ENCODE measurements around the gene ST6GAL2.

The ST6GAL2 gene

DNA sequence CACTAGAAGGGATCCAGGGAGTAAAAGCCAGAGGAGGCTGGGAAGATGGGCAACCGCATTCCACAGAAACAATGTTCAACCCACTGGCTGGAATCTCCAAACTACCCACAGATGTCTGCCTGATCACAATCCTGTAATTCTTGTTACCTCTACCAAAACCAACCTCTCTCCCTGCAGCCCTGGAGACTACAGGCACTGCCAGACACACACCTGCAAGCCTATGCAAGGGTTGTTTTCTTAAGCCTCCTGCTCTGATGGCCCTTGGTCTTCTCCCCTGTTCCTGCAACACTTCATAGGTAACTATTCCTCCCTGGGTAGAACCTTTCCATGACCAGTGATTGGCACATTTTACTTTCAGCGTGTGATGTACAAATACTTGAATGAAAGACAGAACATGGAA is 21.9 kb downstream of the ST6GAL2 start:
- DNase-seq (ENCODE audit: low spot score): no peak

DNA sequence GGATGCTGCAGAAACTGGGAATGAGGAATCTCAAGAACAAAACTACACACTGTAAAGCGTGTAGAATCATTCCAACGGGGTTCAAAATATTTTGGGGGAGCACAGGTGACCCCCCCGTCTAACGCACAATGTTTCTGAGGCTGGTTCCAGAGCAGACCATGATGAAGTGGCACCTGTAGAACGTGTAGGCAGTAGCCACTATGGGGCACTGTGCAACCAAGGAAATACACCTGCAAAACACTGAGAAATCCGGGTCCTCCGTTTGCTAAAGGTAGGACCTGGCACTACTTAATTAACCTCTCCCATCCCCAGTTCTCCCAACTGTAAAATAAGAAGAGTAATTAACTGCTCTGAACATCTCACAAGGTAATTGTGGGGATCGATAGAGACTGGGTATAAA is 22.6 kb downstream of the ST6GAL2 start:
- DNase-seq (ENCODE audit: low spot score): no peak

DNA sequence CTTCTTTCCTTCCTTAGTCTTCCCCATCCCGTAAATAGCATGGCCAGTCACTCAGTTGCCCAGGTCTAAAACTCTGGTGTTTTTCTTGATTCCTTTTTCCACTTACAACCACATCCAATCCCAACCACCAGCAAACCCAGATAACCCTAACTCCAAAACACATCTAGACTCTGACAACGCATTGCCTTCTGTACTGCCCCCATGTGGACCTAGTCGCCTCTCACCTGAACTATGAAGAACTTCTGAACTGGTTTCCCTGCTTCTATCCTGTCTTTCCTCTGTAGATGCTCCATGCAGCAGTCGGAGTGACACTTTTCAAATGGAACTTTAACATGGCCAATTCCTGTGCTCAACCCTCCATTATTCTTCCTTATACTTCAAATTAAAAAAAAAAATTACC is 26.5 kb downstream of the ST6GAL2 start:
- DNase-seq (ENCODE audit: low spot score): no peak

DNA sequence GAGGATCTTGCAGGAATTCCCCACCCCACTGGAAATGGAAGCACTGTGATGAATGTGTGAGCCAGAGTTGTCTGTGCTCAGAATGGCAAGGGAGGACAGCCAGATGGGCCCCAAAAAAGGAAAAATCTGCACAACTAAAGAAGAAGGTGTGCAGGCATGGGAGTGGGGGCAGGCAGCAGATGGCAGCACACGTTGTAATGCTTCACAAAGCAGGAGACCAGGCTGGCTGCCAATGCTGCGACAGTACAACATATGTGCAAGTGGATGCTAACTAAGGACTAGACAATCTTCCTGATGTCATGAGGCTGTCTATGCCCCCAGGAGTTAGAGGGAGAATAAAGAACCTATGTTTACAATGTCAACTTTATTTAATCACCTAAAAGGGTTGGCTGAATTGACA is 27.2 kb downstream of the ST6GAL2 start:
- no peak for DNase-seq (ENCODE audit: low spot score)

DNA sequence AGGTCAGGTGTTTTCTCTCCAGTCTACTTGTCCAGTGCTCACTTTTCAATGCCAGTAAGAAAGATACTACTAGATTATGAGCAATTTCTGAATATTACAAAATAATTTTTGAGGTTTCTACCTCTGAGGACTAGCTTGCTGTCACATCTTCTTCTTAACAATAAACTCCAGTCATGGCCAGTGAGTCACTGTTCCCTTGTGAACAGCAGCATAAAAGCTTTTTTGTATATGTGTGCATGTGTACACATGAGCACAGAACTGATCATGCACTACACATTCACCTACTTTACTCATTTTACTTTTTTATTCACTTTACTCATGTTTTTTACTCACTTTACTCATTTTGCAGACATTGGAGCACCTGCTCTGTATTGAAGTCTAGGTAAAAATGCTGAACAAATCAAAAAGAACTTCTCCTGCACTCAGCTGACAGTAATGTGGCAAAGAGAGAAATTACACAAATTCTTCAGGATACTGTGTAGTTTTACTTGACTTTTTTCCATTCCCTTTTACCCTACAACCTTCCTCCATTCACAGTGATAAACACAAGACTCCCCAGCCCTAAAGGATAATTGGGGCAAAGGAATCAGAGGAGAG is 28.0 kb downstream of the ST6GAL2 start:
- no peak for DNase-seq (ENCODE audit: low spot score)

DNA sequence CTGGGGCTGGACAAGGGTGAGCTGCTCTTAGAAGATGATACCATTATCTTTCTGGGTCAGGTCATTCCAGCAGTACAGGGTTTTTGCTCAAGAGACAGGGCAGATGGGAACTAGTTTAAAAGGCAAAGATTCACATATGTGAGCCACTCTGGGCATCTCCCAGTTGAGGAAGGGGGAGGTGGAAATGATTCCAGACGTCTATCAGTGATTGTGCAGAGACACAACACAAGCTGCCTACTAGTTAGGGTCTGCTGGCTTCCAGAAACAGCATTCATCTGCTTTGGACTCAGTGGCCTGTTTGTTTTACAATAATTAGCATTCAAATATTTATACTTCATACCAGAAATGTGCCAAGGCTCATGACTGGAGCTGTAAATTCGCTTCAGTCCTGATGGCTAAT is 32.3 kb downstream of the ST6GAL2 start:
- no peak for DNase-seq (ENCODE audit: low spot score)

DNA sequence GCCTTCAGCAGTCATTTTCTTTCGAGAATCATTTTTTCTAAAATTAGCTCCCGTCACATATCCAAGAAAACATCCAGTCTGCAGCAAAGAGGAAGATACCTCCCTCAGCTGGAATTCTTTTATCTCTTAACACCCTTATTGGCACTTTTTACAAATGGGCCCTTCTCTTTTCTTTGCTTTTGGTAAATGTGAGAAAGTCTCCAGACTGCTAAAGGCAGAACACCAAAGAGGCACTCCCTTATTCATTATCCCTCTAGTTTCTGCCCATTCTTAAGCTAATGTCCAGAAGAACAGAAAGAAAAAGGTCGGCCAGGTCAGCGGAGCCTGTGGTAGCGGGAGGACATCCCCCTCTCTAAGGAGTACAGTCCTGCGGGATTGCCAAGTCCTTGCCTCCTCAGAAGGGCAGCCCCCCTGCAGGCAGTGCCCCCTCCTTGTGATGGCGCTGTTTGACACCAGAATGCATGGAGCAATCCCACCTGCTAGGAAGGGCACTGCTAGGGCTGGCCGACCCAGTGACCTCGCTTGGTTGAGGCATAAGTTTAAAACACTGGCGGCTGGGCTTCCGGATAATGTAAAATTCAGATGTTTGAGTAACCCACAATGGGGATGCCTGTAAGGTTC is 34.0 kb downstream of the ST6GAL2 start:
- no peak for DNase-seq (ENCODE audit: low spot score)

DNA sequence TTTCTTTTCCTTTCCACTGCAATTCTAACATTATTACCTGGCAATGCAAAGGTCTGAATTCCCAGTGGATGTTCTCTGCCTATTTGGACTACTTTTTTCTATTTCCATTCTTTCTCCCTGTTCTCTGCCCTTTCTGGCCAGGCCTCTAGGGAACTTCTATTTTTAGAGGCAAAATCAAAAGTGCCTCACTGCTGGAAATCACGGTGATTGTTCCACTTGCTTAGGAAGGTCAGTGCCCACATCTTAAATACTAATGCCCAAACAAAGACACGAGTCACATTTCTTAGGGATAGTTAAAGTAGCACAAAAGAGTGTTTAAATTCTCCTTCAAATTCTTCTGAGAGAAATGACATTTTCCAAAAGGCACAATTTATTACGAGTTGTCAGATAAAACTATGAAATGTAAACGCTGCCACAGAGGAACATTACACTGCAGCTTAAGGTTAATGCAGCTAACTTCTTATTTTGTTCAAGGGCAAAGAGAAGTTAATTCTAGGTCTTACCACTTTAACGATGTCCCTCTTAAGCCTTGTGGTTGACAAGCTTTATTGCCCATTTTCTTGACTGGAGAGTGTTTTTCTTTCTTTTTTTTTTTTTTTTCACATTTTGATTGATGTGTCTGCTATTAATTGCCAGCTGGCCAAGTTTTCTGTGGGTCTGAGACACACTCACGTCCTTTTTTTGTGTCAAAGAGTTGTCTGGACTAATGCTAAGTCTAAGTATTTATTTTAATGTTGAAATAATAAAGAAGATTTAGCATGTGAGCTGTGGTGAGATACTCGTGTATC is 34.7 kb downstream of the ST6GAL2 start:
- DNase-seq (ENCODE audit: low spot score): no peak

DNA sequence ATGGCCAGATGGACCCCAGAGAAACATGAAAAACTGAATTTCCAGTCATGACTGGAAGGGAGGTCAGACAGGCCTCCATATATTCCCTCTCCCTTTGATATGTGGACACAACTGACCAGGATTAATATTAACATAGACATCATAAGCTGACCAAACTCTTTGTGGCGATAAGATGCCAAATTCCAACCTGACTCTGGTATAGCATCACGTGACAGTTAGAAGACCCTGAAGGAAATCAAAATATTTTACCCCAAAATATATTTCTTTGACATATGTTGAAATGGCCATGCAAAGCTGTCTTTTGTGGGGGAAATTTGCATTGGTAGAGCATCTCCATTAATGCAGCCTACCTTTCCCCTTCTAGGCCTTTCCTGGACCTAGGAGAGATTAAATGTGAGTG is 36.7 kb downstream of the ST6GAL2 start:
- no peak for DNase-seq (ENCODE audit: low spot score)

DNA sequence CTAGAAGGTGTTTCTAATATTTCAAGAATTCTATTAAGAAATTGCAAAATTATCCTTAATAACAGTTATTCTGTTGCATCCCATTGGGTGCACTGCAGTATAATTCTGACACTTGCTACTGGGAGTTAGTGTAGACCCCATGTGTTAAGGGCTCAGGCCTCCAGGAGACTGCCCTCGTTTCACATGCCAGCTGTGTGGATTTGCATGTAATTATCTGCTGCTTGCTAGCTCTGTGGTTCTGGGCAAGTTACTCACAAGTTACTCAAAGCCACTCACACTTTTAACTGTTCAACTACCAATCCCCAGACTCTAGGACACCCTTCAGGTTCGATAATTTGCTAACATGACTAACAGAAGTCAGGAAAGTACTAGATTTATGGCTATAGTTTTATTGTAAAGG is 38.6 kb downstream of the ST6GAL2 start:
- no peak for DNase-seq (ENCODE audit: low spot score)

DNA sequence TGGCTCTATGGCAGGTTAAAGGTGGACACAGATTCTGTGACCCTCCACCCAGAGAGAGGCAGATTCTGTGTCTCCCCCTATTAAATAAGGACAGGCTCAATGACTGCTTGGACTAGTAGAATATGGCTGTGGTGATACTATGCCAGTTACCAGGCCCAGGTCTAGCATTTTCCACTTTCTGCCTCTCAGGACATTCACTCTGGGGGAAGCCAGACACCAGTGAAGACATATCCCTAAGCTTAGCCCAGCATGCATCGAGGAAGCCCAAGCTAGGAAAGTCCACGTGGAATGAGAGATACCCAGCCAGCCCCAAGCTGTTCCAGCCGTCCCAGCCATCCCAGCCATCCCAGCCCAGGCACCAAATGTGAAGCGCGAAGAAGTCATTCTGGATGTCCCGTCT is 40.3 kb downstream of the ST6GAL2 start:
- no peak for DNase-seq (ENCODE audit: low spot score)

DNA sequence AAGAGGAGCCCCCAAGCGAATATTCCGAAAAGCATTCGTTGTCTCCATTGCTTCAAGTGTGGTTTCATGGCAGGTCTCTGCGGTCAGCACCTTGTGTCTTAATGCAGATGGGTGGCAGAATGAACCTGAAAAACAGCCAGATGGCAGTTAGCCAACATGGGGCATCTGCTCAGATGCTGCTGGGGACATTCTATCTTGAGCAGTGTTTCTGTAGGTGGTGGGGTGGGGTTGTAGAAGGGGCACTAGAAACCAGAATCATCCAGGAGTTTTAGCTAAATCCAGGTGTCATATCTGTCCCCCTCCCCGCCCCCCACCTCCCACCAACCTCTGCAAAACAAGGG is 42.1 kb downstream of the ST6GAL2 start:
- no peak for DNase-seq (ENCODE audit: low spot score)

DNA sequence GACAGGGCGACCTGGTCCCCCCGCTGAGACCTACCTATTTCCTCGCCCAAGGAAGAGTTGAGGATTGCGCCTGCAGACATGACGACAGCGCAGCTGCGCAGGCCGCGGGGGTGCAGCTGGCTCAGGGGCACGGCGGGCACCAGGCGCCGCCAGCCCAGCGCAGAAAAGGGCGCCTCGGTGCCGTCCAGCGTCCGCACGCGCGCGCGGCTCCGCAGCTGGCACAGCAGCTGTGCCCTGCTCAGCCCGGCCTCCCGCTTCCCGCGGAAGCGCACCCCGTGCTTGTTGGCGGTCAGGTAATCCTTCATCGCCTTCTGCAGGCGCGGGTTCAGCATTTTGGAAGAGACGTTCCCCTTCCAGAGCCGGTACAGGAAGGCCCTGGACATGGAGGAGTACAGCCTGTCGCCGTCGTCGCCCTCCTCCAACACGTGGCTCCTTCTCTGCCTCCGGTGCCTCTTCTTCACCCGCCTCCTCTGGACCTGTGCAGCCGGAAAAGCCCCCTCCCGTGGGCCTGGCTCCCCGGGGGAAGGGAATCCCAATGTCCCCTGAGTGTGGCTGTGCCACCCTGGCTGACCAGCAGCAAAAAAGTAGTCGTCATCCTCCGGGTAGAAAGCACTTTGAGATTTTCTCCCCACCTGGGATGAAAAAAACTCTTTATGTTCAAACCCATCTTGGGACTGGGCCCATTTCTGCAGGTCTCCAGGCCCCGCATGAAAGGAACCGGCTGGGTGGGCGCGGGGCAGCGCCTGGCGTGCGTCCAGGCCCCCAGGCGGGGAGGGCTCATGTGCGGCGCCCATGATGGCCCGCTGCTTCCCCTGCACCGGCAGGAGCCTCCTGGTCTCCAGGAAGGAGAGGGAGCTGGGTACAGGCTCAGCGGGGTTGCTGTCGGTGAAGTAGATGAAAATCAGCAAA is 42.7 kb downstream of the ST6GAL2 start:
- no peak for DNase-seq (ENCODE audit: low spot score)

DNA sequence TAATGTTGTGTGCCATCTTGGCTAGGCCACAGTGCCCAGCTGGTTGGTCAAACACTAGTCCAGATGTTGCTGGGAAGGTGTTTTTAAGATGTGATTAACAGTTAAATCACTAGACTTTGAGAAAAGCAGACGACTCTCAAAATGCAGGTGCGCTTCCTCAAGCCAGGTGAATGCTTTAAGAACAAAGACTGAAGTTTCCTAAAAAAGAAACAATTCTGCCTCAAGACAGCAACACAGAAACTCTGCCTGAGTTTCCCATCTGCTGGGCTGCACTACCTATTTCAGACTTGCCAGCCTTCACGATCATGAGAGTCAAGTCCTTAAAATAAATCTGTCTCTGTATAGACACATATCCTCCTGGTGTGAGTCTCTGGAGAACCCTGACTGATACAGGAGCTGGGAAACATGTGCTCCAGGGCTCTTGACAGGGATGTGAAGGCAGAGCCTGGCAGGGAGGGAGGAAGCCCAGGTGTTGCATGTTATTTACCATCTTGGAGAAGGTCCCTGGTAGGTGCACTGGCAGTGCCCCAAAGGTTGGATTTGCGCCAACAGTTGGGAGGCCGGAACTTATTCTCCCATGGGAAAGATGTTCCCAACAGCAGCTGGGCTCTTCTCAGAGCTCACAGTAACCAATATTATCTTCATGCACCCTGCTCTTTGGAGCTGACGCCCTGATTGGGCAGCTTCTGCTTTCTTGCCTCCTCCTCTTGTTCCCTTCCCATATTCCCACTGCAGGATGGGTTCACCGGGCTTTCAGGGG is 43.9 kb downstream of the ST6GAL2 start:
- DNase-seq (ENCODE audit: low spot score): no peak

DNA sequence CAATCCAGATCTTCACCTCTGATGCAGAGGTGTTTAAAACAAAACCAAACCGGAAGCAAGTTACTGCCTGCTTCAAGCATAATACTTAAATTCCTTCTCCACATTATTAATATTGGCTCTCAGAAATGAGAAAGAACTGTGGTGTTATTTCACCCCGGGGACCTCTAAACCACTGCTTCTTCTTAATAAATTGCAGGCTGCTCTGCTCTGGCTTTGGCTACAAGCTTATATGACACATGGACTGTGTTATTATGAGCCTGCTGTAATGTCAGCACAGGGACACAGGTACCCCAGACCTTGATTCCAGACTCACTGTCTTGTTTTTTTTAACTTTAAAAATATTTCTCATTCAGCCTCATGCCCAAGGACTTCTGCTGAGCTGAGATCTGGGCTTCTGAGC is 45.1 kb downstream of the ST6GAL2 start:
- no peak for DNase-seq (ENCODE audit: low spot score)

DNA sequence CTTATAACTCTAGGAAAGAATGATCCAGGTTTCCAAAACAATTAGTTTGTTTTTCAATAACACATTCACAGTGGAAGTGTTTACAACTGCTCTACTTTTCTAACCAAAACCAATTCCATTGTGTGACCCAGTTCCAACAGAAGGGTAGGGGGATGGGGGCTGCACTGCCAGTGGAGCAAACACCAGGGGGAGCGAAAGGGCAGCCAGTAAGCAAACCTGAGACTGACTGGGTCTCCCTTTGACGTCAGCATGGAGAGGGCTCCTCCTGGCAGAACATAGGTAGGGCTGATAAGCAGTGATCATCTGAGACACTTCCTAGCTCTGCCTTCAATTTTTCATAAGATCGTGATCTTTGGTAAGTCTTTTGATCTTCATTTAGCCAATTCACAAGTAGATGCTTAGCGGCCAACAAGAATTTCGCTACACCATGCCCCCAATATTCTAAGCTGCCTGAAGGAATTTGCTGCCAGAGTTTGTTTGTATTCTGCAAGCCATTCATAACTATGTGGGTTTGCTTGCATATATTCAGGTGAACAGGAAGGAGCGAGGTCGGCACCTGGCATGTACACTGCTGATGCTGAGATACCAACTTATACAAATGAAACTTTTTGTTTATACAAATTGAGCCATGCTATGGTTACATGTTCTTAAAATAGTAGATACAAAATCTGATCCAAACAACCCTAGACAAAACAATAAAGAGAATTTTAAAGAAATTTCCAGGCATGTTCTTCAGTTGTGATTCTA is 45.9 kb downstream of the ST6GAL2 start:
- DNase-seq (ENCODE audit: low spot score): no peak

DNA sequence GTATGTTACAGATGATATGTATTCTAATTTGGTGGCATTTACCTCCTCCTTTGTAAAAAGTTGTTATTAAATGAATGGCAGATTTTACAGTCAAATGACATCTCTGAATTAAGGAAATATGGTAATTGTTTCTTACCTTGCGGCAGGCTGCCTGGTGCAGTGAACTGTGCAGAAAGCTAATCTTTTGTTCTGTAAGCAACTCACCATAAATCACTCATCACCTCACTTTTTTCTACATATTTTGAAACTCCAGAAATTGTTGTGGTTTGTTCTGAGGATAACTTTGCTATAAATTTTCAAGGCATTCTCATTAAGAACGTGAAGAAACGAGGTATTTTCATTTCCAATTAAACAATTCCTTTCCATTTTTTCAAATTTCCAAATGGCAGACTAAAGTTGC is 52.7 kb downstream of the ST6GAL2 start:
- DNase-seq (ENCODE audit: low spot score): no peak

DNA sequence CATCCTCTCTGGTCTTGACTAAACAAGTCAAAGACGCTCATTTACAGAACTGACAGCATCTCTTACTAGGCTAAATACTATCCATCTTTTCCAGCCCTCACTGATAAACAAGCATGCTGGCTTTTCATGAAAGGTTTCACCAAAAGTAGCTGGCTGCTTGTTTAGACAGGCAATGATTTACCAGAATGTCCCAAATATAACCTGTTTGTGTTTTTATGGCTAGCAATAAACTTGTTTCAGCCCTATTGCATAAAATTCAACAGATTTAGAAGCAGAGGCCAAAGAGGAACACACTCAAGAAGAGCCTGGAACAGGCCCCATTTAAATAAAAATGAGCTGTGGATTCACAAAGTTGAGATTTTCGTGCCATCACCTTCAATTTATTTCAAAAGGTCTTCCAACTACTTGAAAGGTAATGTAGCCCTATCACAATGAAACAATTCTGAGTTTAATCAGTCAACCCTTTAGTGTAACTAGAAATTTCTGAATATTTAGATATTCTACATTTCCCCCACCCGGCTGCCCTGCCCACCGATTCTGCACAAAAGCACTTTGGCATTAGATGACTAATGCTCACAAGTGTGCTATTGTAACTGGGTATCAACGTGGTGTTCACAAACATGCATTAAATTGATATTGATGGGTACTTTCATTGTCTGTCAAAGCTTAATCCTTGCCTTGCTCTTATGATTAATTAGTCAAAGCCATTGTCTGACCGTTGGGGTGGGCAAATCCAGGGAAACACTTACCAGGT is 54.0 kb downstream of the ST6GAL2 start:
- no peak for DNase-seq (ENCODE audit: low spot score)

DNA sequence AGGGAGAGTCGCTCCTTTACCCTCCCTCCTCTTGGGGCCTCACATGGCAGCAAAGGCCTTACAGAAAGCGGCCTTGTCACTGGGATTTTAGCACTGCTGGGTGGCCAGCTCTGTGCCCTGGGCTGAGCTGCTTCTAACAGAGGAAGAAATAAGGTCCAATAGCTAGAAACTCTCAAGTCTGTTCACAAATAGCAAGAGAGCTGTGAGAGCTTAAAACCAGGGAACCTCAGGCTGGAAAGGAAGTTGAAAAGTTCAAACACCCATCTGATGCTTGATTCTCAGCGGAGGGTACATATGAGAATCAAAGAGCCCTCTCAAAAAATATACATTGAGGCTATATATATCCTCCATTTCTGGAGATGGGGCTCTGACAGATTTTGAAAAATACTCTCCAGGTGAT is 54.7 kb downstream of the ST6GAL2 start:
- no peak for DNase-seq (ENCODE audit: low spot score)

DNA sequence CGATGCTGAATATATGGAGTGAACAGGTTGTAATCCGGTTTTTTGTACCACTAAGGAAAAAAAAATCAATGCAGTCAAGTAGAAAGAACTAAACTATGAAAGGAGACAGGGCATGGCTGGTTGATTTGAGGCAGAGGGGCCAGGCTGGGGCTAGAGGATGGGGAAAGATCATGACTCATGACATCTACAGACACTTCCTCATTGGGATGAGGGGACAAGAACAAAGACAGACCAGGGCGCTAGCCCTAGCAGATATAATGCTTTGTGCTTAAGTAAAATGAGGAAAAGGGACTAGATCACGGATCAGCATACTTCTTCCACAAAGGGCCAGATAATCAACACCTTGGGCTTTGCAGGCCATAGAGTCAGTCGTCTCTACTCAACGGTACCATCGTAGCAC is 55.8 kb downstream of the ST6GAL2 start:
- DNase-seq (ENCODE audit: low spot score): no peak

Measured in hematopoietic multipotent progenitor cell treated with erythropoietin and hydrocortisone succinate and interleukin-3 and kit ligand, for 15 days (in vitro differentiated cells).